HepG2 (cell line): ENCODE results near the gene KIF19. TPM values are rescaled to one million over a fixed set of nuclear protein-coding genes. Genes with fewer than 3 reads are reported as not detected.

ENCODE experiments used
- ATF4 ChIP-seq, 2 experiments: fragments of 450-650 bp in 1 of 2; sonication (generic) in 1 of 2; formaldehyde crosslinking; IDR thresholded peaks; 2 replicates each; pipeline versions ENCODE4 v1.5.0 to v1.8.0; 2020 to 2022; ENCODE audit warnings: mild to moderate bottlenecking in 1 of 2, missing genetic modification reagents in 1 of 2
- CHCHD3 ChIP-seq: sonication (generic); formaldehyde crosslinking; IDR thresholded peaks from 2 replicates; pipeline ENCODE4 v1.8.0; 2022; ENCODE audit warnings: mild to moderate bottlenecking, missing genetic modification reagents, moderate library complexity
- HMGXB3 ChIP-seq: sonication (generic); formaldehyde crosslinking; IDR thresholded peaks from 2 replicates; pipeline ENCODE4 v1.4.0; 2020; ENCODE audit warnings: missing genetic modification reagents, borderline replicate concordance
- HNRNPK ChIP-seq: fragments of 200-400 bp; formaldehyde crosslinking; IDR thresholded peaks from 2 replicates; pipeline ENCODE4 v1.6.1; 2018; ENCODE audit warnings: low read length, low read depth, moderate library complexity, mild to moderate bottlenecking; ENCODE audit not compliant: poor library complexity, severe bottlenecking
- KDM4B ChIP-seq: sonication (generic); formaldehyde crosslinking; IDR thresholded peaks from 2 replicates; pipeline ENCODE4 v1.4.0; 2020; ENCODE audit warnings: missing genetic modification reagents
- KLF16 ChIP-seq, 2 experiments: sonication (generic) in 1 of 2; formaldehyde crosslinking in 1 of 2; IDR thresholded peaks; 2 replicates each; pipeline versions ENCODE4 v1.6.1 to v1.8.0; 2016 to 2023; ENCODE audit warnings: missing genetic modification reagents in 2 of 2, missing compliant biosample characterization in 1 of 2
- LRRFIP1 ChIP-seq: sonication (generic); formaldehyde crosslinking; conservative IDR thresholded peaks from 2 replicates; pipeline ENCODE4 v1.4.0; 2020; ENCODE audit warnings: missing genetic modification reagents
- MEIS1 ChIP-seq: sonication (generic); formaldehyde crosslinking; IDR thresholded peaks from 2 replicates; pipeline ENCODE4 v1.9.0; 2021; ENCODE audit warnings: mild to moderate bottlenecking, missing genetic modification reagents, moderate library complexity, borderline replicate concordance
- MTA3 ChIP-seq: sonication (generic); formaldehyde crosslinking; IDR thresholded peaks from 2 replicates; pipeline ENCODE4 v1.4.0; 2020; ENCODE audit warnings: missing genetic modification reagents
- MXI1 ChIP-seq: IDR thresholded peaks from 3 replicates; pipeline ENCODE4 v1.6.1; 2012; ENCODE audit warnings: low read depth, low read length, inconsistent platforms, borderline replicate concordance
- NAIF1 ChIP-seq: sonication (generic); formaldehyde crosslinking; IDR thresholded peaks from 2 replicates; pipeline ENCODE4 v1.5.0; 2020; ENCODE audit warnings: mild to moderate bottlenecking, missing genetic modification reagents, borderline replicate concordance
- RARA ChIP-seq: IDR thresholded peaks from 2 replicates; pipeline ENCODE4 v1.6.1; 2016; ENCODE audit warnings: missing genetic modification reagents, missing compliant biosample characterization
- RELA ChIP-seq: sonication (generic); formaldehyde crosslinking; IDR thresholded peaks from 2 replicates; pipeline ENCODE4 v1.4.0; 2020; ENCODE audit warnings: missing genetic modification reagents
- RFX1 ChIP-seq: fragments of 450-650 bp; IDR thresholded peaks from 2 replicates; pipeline ENCODE4 v1.6.1; 2017
- ZBTB21 ChIP-seq: sonication (generic); formaldehyde crosslinking; IDR thresholded peaks from 2 replicates; pipeline ENCODE4 v1.4.0; 2020; ENCODE audit warnings: missing genetic modification reagents
- ZFAT ChIP-seq: sonication (generic); formaldehyde crosslinking; conservative IDR thresholded peaks from 2 replicates; pipeline ENCODE4 v1.8.1; 2023; ENCODE audit warnings: missing genetic modification reagents, inconsistent platforms
- ZFX ChIP-seq: sonication (generic); formaldehyde crosslinking; IDR thresholded peaks from 2 replicates; pipeline ENCODE4 v1.4.0; 2020; ENCODE audit warnings: mild to moderate bottlenecking, low read depth, missing genetic modification reagents, moderate library complexity
- ZFY ChIP-seq: sonication (generic); formaldehyde crosslinking; IDR thresholded peaks from 2 replicates; pipeline ENCODE4 v1.4.0; 2020; ENCODE audit warnings: missing genetic modification reagents
- polyA plus RNA-seq, 8 experiments: library from polyadenylated mRNA; depleted of rRNA in 3 of 8; stranded (reverse) in 7 of 8; unstranded in 1 of 8; fragments of >200 nt; fragmentation: Illumina TruSeq in 4 of 8; extraction: Trizol in 4 of 8; gene quantifications; 2 replicates each; pipeline versions ENCODE4 v1.2.1 to v1.2.3, GENCODE V29; 2011 to 2016; ENCODE audit warnings: low read depth in 4 of 8, missing spikeins in 1 of 8, mixed read lengths in 1 of 8; ENCODE audit not compliant: insufficient read depth in 1 of 8
- total RNA-seq, 5 experiments: library from RNA; depleted of rRNA; stranded (reverse); fragments of >200 nt; fragmentation: Illumina TruSeq; extraction: Trizol; gene quantifications; 2 replicates each; pipeline ENCODE4 v1.2.3, GENCODE V29; 2016; ENCODE audit warnings: low read depth in 1 of 5
- TF ChIP-seq, protein P1 (sequence below): sonication (generic); formaldehyde crosslinking; IDR thresholded peaks from 2 replicates; pipeline ENCODE4 v1.8.0; 2022; ENCODE audit warnings: mild to moderate bottlenecking, missing genetic modification reagents, borderline replicate concordance
- TF ChIP-seq, protein P2 (sequence below): sonication (generic); formaldehyde crosslinking; IDR thresholded peaks from 2 replicates; pipeline ENCODE4 v1.4.0; 2020; ENCODE audit warnings: missing genetic modification reagents

The KIF19 gene
- total and polyA plus RNA-seq, 2 of the 13 experiments (the other 11 are each of a cell fraction or from before 2014, with no cell fraction given): not detected

- peak; percentile 23; the same call in 1 of the 2 replicates for TF ChIP-seq ZFY
- no peak for TF ChIP-seq RFX1
- peak; percentile 72 for TF ChIP-seq ZFX (CRISPR knock-in tag)
- TF ChIP-seq HMGXB3: no peak
- peak; percentile 83; the same call in 1 of the 2 replicates for TF ChIP-seq MEIS1 (CRISPR knock-in tag)
- no peak for TF ChIP-seq KDM4B
- TF ChIP-seq, protein P1, sequence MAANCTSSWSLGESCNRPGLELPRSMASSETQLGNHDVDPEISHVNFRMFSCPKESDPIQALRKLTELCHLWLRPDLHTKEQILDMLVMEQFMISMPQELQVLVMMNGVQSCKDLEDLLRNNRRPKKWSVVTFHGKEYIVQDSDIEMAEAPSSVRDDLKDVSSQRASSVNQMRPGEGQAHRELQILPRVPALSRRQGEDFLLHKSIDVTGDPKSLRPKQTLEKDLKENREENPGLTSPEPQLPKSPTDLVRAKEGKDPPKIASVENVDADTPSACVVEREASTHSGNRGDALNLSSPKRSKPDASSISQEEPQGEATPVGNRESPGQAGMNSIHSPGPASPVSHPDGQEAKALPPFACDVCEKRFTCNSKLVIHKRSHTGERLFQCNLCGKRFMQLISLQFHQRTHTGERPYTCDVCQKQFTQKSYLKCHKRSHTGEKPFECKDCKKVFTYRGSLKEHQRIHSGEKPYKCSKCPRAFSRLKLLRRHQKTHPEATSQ (CRISPR knock-in tag): no peak
- no peak for TF ChIP-seq CHCHD3
- TF ChIP-seq HNRNPK: no peak
- no peak for TF ChIP-seq LRRFIP1 (CRISPR knock-in tag)
- no peak for TF ChIP-seq NAIF1 (CRISPR knock-in tag)
- 0 out of 2 replicates have a peak, but pooled peaks have one; percentile 16 for TF ChIP-seq RARA
- TF ChIP-seq MXI1: peak; percentile 72; the same call in 1 of the 3 replicates
- no peak for TF ChIP-seq KLF16 (CRISPR knock-in tag; IDR thresholded peaks at IDR 0.05)
- TF ChIP-seq ATF4 (CRISPR knock-in tag; IDR thresholded peaks at IDR 0.05): no peak
- TF ChIP-seq, protein P2, sequence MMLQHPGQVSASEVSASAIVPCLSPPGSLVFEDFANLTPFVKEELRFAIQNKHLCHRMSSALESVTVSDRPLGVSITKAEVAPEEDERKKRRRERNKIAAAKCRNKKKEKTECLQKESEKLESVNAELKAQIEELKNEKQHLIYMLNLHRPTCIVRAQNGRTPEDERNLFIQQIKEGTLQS: no peak
- TF ChIP-seq ZFAT (CRISPR knock-in tag): no peak
- TF ChIP-seq RELA (CRISPR knock-in tag): 0 out of 2 replicates have a peak, but pooled peaks have one; percentile 50
- no peak for TF ChIP-seq MTA3 (CRISPR knock-in tag)
- 0 out of 2 replicates have a peak, but pooled peaks have one; percentile 25 for TF ChIP-seq ZBTB21 (CRISPR knock-in tag)
Observed at GRCh38 chr17:74379495-74380085, 53.6 kb downstream of the KIF19 start (continued).
